ENCODE data around the gene NFS1. TPM values are rescaled to one million over a fixed set of nuclear protein-coding genes. Genes with fewer than 3 reads are reported as not detected.

Gene NFS1
- total RNA-seq: 27.9 and 35.3 TPM in 2 replicates

DNA sequence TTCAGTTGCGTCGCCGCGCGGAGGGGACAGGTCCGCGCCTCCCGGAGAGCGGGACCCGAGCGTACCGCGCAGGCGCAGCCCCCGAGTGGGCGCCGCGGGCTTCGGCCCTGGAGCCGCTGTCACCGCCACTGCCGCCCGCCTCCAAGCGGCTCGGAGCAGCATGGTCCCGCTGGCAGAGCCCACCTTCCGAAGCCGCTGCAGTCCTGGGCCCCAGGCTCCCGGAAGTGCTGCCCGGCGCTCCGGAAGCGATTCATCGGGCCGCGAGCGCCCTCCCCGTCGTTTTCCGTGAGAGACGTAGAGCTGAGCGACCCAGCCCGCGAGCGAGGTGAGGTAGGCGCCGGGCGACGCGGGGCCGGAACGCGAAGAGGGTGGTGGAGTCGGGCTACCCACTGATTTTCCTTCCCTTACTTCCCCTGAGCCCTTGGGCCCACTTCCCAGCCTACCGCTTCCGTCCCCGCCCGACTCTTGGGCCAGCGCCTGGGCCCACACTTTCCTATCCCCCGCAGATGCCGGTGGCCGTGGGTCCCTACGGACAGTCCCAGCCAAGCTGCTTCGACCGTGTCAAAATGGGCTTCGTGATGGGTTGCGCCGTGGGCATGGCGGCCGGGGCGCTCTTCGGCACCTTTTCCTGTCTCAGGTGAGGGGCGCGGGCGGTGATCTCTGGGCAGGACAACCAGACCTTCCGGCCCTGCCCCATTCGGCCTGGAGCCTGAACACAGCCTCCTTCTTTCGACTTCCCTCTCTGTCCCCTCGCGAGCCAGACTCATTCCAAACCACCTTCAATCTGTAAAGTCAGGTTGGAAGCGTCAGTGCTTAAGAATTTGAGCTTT lies at the start of gene NFS1, which contains the start of gene ROMO1:
TSS of gene NFS1 (minus strand) at position 226 of the 830 bp plus-strand sequence. CDS start at position 162, 64 bp downstream.
TSS of gene ROMO1 (plus strand) at position 279 of the 830 bp plus-strand sequence. CDS start at position 507, 228 bp downstream.

DNA sequence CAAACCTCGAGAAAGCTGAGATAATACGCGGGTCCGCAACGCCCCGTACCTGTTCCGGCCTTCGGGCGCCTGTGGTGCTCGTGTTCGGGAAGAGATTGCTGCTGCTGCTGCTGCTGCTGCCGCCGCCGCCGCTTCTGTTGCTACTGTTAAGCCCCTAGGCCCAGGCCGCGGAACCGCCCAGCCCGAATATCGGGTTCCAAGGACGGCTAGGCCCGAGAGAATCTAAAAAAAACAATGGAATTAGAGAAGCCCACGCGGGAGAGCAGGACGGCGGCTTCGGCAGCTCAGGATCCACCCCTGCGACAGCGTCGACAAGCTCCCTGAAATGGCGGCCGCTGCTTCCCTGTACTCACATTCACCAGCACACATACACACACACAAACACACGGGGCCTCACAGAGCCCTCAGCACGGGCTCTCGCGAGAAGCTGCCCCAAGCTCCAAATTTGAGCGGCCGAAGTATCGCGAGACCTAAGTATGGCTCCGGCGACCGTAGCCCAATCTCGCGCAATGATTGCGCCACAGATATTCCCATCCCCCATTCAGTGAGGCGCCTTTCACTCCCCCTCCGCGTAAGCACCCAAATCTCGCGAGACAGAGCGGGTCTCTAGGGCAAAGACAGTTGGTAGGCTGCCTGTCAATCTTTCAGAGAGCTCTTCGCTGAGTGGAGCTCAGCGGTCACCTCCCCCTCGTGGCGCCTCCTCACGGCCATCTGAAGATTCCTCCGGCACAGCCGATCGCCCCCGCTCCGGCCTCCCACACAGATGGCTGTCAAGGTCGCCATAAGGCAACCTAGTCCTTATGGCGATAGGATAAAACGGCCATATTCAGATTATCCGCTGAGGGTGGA lies 43.0 kb upstream of the NFS1 start, which contains the start of gene RBM39:
TSS of gene RBM39 (minus strand) at position 369 of the 849 bp plus-strand sequence. CDS start 1,386 bp downstream, outside the sequence.

DNA sequence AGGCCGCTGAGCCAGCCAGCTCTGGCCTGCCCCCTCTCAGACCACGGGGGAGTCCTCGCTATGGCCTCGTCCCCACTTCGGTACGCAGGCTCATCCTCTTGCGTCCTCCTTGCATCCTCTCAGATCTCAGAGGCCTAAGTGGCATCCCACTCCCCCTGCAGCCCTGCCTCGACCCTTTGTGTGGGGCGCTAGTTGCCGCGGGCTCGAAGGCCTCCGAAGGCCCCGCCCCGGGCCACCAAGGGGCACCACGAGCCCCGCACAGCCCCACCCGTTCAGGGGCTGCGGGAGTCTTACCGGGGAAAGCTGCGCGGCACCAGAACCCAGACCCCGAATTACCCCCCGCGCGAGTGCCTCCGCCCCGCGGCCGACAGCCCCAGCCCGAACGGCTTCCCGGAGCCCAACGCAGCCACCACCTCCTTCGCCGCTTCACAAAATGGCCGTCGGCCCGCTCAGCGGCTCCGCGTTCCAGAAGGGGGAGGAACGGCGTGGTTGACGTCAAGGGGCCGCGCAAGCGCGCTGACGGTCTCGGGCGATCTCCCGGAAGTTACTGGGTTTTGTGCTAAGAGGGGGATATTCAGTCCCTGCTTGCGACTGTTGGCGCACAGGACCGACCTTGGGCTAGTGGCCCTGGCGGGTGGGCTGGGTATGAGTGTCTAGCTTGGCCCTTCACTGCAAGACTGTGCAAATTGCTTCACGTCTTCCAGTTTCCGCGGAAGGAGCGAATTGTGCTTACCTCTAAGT lies 34.5 kb downstream of the NFS1 start, which contains the start of the genes CPNE1 and RBM12:
TSS of gene CPNE1 (minus strand) at position 435 of the 741 bp plus-strand sequence. CDS start 31,977 bp downstream, outside the sequence.
TSS of gene RBM12 (minus strand) at position 435 of the 741 bp plus-strand sequence. CDS start 9,578 bp downstream, outside the sequence.

Other genes starting within 250 kb of the NFS1 start
- 29.1 and 33.9 TPM in 2 replicates for gene CEP250, start 243.8 kb downstream of the NFS1 start, total RNA-seq
- gene C20orf173, start 169.7 kb downstream of the NFS1 start, total RNA-seq: not detected in 2 replicates
- gene ERGIC3, start 157.3 kb downstream of the NFS1 start, total RNA-seq: 189 and 202 TPM in 2 replicates
- gene SPAG4, start 83.5 kb downstream of the NFS1 start, total RNA-seq: 4.7 and 6.8 TPM in 2 replicates
- gene CPNE1, start 34.5 kb downstream of the NFS1 start, total RNA-seq: 94.3 and 95.6 TPM in 2 replicates
- 27.4 and 30.6 TPM in 2 replicates for gene RBM12, start 34.5 kb downstream of the NFS1 start, total RNA-seq
- gene ROMO1, start 53 bp upstream of the NFS1 start, total RNA-seq: 397 and 521 TPM in 2 replicates
- gene RBM39, start 42.9 kb upstream of the NFS1 start, total RNA-seq: 104 and 138 TPM in 2 replicates
- 23.0 and 27.6 TPM in 2 replicates for gene PHF20, start 72.7 kb upstream of the NFS1 start, total RNA-seq

Data from bronchus fibroblast of lung (primary cell).